Left lung (tissue), 10 donors: ENCODE results near the gene SORL1. TPM values are rescaled to one million over a fixed set of nuclear protein-coding genes. Genes with fewer than 3 reads are reported as not detected.

Source experiments
- ATAC-seq: fragments of 200-7000 bp; cut with Tn5 transposase; one replicate; pipeline ENCODE4 v1.9.1; 2020; ENCODE audit warnings: moderate library complexity
- DNase-seq, 4 donors: peaks; one replicate each; pipeline ENCODE4 v3.0.0-alpha.2; 2013 to 2020
- H3K27ac ChIP-seq, 2 donors: fragments of 200-600 bp; sonication (generic) in 1 of 2; one replicate each; pipeline versions ENCODE4 v1.5.0 to v1.8.0; 2020 to 2021
- H3K27me3 ChIP-seq, 2 donors: fragments of 200-600 bp; sonication (generic) in 1 of 2; one replicate each; pipeline versions ENCODE4 v1.5.0 to v1.8.0; 2020 to 2021
- H3K36me3 ChIP-seq, 2 donors: fragments of 200-600 bp; sonication (generic) in 1 of 2; one replicate each; pipeline versions ENCODE4 v1.5.0 to v1.8.0; 2020 to 2021
- H3K4me1 ChIP-seq, 2 donors: fragments of 200-600 bp; one replicate each; pipeline ENCODE4 v1.8.0; 2021
- H3K4me3 ChIP-seq, 2 donors: fragments of 200-600 bp; sonication (generic) in 1 of 2; one replicate each; pipeline versions ENCODE4 v1.5.0 to v1.8.0; 2020 to 2021; ENCODE audit warnings: mild to moderate bottlenecking in 1 of 2
- H3K9me3 ChIP-seq, 2 donors: fragments of 200-600 bp; sonication (generic) in 1 of 2; one replicate each; pipeline versions ENCODE4 v1.5.0 to v1.8.0; 2020 to 2021
- CTCF ChIP-seq, 2 donors: fragments of 200-600 bp; sonication (generic) in 1 of 2; IDR thresholded peaks; one replicate each; pipeline versions ENCODE4 v1.5.0 to v1.8.0; 2021; ENCODE audit warnings: antibody characterized with exemption in 2 of 2
- intact Hi-C, 2 donors: fragments of 100-400 bp; cut with DNase I; formaldehyde crosslinking; loops; one replicate each; pipeline versions ENCODE4 v1.11.2 to v1.14.2; 2022
- polyA plus RNA-seq, 6 donors: library from polyadenylated mRNA; unstranded; fragments of 120-200 nt; gene quantifications; one replicate each; pipeline ENCODE4 v1.2.1, GENCODE V29; 2013; ENCODE audit not compliant: insufficient read length in 6 of 6
- total RNA-seq, 2 donors: library from RNA; stranded (reverse); fragmentation: NEBNext Ultra II Directional; extraction: Animal tissue kit (Norgen Biotek cat#: 25700); gene quantifications; one replicate each; pipeline ENCODE4 v1.2.1, GENCODE V29; 2021
- donor health status: DM: no; HTN: yes; CAD: no.
- donor health status: DM: no; HTN: no; CAD: no.

The SORL1 gene
- total and polyA plus RNA-seq, 8 donors, result 29.8 to 114 (median 33.4) TPM

GRCh38 chr11:121488170-121488569 lies 36.1 kb downstream of the SORL1 start:
- TF ChIP-seq CTCF (IDR thresholded peaks at IDR 0.05), result no peak
- ATAC-seq, result no peak
- peaks cover 0 to 16% of the 10 kb centered on the region in 2 donors for H3K4me1 ChIP-seq
- intact Hi-C loops, result no loop called here
- no peaks in the 10 kb centered on the region for H3K27me3 ChIP-seq
- no peaks in the 10 kb centered on the region for H3K9me3 ChIP-seq
- DNase-seq, result no peak
- H3K4me3 ChIP-seq, result no peak overlapping the region
- H3K36me3 ChIP-seq, result peaks cover 0 to 51% of the 10 kb centered on the region in 2 donors
- no peak overlapping the region for H3K27ac ChIP-seq

GRCh38 chr11:121488641-121489040 lies 36.5 kb downstream of the SORL1 start:
- Histone ChIP-seq H3K9me3 (no peaks in the 10 kb centered on the region), H3K4me1 (peaks cover 0 to 11% of the 10 kb centered on the region in 2 donors), H3K27ac (no peak overlapping the region), H3K36me3 (peaks cover 0 to 51% of the 10 kb centered on the region in 2 donors), H3K27me3 (no peaks in the 10 kb centered on the region), H3K4me3 (no peak overlapping the region)
- TF ChIP-seq CTCF (IDR thresholded peaks at IDR 0.05), result no peak
- DNase-seq, result no peak
- intact Hi-C loops, result no loop called here
- no peak for ATAC-seq

- intact Hi-C loops, result no loop called here
- Histone ChIP-seq H3K4me1 (peaks cover 0 to 12% of the 10 kb centered on the region in 2 donors), H3K9me3 (no peaks in the 10 kb centered on the region), H3K4me3 (no peak overlapping the region), H3K27ac (no peak overlapping the region), H3K36me3 (peaks cover 0 to 49% of the 10 kb centered on the region in 2 donors), H3K27me3 (no peaks in the 10 kb centered on the region)
- no peak for TF ChIP-seq CTCF (IDR thresholded peaks at IDR 0.05)
- no peak for DNase-seq
- no peak for ATAC-seq
These were observed 37.7 kb downstream of the SORL1 start for GRCh38 chr11:121489823-121490222.

- no peaks in the 10 kb centered on the region for H3K27me3 ChIP-seq
- H3K36me3 ChIP-seq, result peaks cover 0 to 42% of the 10 kb centered on the region in 2 donors
- no peaks in the 10 kb centered on the region for H3K9me3 ChIP-seq
- H3K27ac ChIP-seq, result peak overlapping the region in 1 of 2 donors; percentile 13
- ATAC-seq (peak; percentile 39), DNase-seq (no peak)
- peaks cover 3 to 20% of the 10 kb centered on the region in 2 donors for H3K4me1 ChIP-seq
- TF ChIP-seq CTCF (IDR thresholded peaks at IDR 0.05), result no peak
- intact Hi-C loops, result no loop called here
- H3K4me3 ChIP-seq, result no peak overlapping the region
These were observed 42.4 kb downstream of the SORL1 start for GRCh38 chr11:121494355-121495099.

GRCh38 chr11:121497176-121497998 lies 45.3 kb downstream of the SORL1 start:
- Histone ChIP-seq H3K9me3 (no peaks in the 10 kb centered on the region), H3K27ac (no peak overlapping the region), H3K4me3 (no peak overlapping the region), H3K27me3 (no peaks in the 10 kb centered on the region), H3K36me3 (peaks cover 0 to 40% of the 10 kb centered on the region in 2 donors), H3K4me1 (peaks cover 3 to 20% of the 10 kb centered on the region in 2 donors)
- DNase-seq (no peak), ATAC-seq (peak; percentile 84)
- TF ChIP-seq CTCF (IDR thresholded peaks at IDR 0.05), result no peak
- intact Hi-C loops, result no loop called here
